ENCODE measurements around the gene RET. TPM values are rescaled to one million over a fixed set of nuclear protein-coding genes. Genes with fewer than 3 reads are reported as not detected.

RET gene
- total RNA-seq, 4 donors from 2014 or later, result 0.23 to 2.1 (median 0.78) TPM

DNA sequence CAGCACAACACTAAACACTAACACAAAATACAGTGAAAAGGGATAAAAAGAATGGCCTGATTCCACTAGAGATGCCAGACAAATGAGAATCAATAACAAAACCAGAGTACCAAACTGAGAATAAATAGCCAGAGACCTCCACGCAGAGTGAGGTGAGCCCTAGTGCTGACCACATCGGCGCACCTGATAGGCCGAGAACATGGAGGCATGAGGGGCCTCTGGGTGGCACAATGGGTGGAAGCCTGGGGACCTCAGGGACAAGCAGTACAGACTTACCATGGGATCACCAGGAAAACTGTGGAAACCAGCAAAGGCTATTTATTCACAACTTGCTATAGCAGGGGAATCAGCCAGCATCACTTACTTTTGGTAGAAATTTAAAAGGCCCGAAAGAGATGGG is 59.6 kb downstream of the RET start:
- DNase-seq (ENCODE audit: low spot score in 2 of 2), result no peak
- Histone ChIP-seq H3K27ac (no peak overlapping the region), H3K27me3 (no peaks in the 10 kb centered on the region), H3K36me3 (no peaks in the 10 kb centered on the region), H3K4me1 (peaks cover 36% of the 10 kb centered on the region), H3K9me3 (no peaks in the 10 kb centered on the region), H3K4me3 (no peak overlapping the region)
- TF ChIP-seq CTCF (IDR thresholded peaks at IDR 0.05) (no peak), EP300 (IDR thresholded peaks at IDR 0.05) (no peak), POLR2AphosphoS5 (IDR thresholded peaks at IDR 0.05) (no peak), POLR2A (IDR thresholded peaks at IDR 0.05) (no peak)
- WGBS, result 93% methylated on average over 5 of the region's 5 CpGs

GRCh38 chr10:43136995-43137716 is 60.3 kb downstream of the RET start:
- no peaks in the 10 kb centered on the region for H3K36me3 ChIP-seq
- no peak for TF ChIP-seq POLR2A (IDR thresholded peaks at IDR 0.05)
- no peak for TF ChIP-seq CTCF (IDR thresholded peaks at IDR 0.05)
- no peak for TF ChIP-seq EP300 (IDR thresholded peaks at IDR 0.05)
- no peak for TF ChIP-seq POLR2AphosphoS5 (IDR thresholded peaks at IDR 0.05)
- no peaks in the 10 kb centered on the region for H3K9me3 ChIP-seq
- H3K4me1 ChIP-seq, result peaks cover 36% of the 10 kb centered on the region
- H3K27me3 ChIP-seq, result no peaks in the 10 kb centered on the region
- DNase-seq (ENCODE audit: low spot score in 2 of 2), result no peak
- H3K4me3 ChIP-seq, result peak overlapping the region; percentile 76
- 36% methylated on average over 27 of the region's 27 CpGs for WGBS
- peak overlapping the region; percentile 91 for H3K27ac ChIP-seq

DNA sequence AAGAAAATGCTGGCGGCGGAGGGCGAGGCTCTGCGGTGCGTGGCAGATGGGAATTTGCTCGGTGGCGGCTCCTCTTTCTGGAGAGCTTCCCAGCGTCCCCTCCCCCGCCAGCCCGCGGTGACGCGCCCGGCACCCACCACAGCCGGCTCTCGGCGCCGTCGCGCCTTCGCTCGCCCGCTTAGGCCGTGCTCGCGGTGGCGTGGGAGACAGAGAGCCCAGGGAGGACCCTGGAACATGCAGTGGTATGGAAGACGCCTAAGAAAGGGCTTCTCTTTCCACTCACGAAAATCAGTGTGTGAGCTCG is 60.8 kb downstream of the RET start:
- no peaks in the 10 kb centered on the region for H3K27me3 ChIP-seq
- peak overlapping the region; percentile 76 for H3K4me3 ChIP-seq
- no peaks in the 10 kb centered on the region for H3K9me3 ChIP-seq
- 0% methylated on average over 28 of the region's 30 CpGs for WGBS
- H3K4me1 ChIP-seq, result peaks cover 36% of the 10 kb centered on the region
- H3K27ac ChIP-seq, result peak overlapping the region; percentile 91
- no peaks in the 10 kb centered on the region for H3K36me3 ChIP-seq
- TF ChIP-seq EP300 (IDR thresholded peaks at IDR 0.05), result no peak
- no peak for TF ChIP-seq CTCF (IDR thresholded peaks at IDR 0.05)
- TF ChIP-seq POLR2A (IDR thresholded peaks at IDR 0.05), result no peak
- TF ChIP-seq POLR2AphosphoS5 (IDR thresholded peaks at IDR 0.05), result no peak
- DNase-seq (ENCODE audit: low spot score in 2 of 2), result no peak

- Histone ChIP-seq H3K27me3 (no peaks in the 10 kb centered on the region), H3K9me3 (no peaks in the 10 kb centered on the region), H3K4me1 (peaks cover 36% of the 10 kb centered on the region), H3K27ac (peak within 1 kb of the TSS; percentile 91), H3K36me3 (no peaks in the 10 kb centered on the region), H3K4me3 (peak within 1 kb of the TSS; percentile 76)
- peak; percentile 52 to 91 for TF ChIP-seq POLR2A (IDR thresholded peaks at IDR 0.05)
- no peak for TF ChIP-seq POLR2AphosphoS5 (IDR thresholded peaks at IDR 0.05)
- 0% methylated on average over 32 of the region's 93 CpGs for WGBS
- DNase-seq (ENCODE audit: low spot score in 2 of 2), result peak; percentile 85
Observed at GRCh38 chr10:43138021-43138756, 61.3 kb downstream of the RET start, which contains the start of gene CSGALNACT2. TSS of gene CSGALNACT2 (plus strand) at chr10:43138445. CDS start at chr10:43155150, 16,705 bp downstream.

DNA sequence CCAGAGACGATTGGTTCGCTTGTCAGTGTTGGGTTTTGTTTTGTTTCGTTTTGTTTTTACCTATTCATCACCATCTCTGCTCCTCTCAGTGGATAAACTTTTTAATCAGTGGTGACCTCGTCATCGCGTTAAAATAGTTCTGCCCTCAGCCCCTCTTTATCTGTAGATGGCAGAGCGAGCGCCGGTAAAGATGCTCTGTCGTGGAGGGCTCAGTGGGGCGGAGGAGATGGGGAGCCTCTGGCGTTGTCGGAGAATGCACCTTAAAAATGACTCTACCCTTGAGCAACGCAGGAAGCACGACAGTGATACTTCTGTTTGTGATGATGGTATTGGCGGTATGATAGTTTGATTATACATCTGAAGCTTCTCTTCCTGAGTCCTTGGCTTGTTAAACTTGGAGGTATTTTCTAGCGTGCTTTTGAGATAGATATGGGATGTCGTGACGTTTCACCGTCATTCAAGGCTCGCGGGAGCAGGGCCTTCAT is 61.9 kb downstream of the RET start:
- TF ChIP-seq POLR2A (IDR thresholded peaks at IDR 0.05) (no peak), EP300 (IDR thresholded peaks at IDR 0.05) (no peak), CTCF (IDR thresholded peaks at IDR 0.05) (no peak), POLR2AphosphoS5 (IDR thresholded peaks at IDR 0.05) (no peak)
- no peaks in the 10 kb centered on the region for H3K9me3 ChIP-seq
- DNase-seq (ENCODE audit: low spot score in 2 of 2), result no peak
- peaks cover 36% of the 10 kb centered on the region for H3K4me1 ChIP-seq
- WGBS, result 0% methylated on average over 19 of the region's 22 CpGs
- H3K27me3 ChIP-seq, result no peaks in the 10 kb centered on the region
- H3K27ac ChIP-seq, result peak overlapping the region; percentile 91
- no peaks in the 10 kb centered on the region for H3K36me3 ChIP-seq
- H3K4me3 ChIP-seq, result peak overlapping the region; percentile 76
